ENCODE data around the gene ERI2.

The ERI2 gene

DNA sequence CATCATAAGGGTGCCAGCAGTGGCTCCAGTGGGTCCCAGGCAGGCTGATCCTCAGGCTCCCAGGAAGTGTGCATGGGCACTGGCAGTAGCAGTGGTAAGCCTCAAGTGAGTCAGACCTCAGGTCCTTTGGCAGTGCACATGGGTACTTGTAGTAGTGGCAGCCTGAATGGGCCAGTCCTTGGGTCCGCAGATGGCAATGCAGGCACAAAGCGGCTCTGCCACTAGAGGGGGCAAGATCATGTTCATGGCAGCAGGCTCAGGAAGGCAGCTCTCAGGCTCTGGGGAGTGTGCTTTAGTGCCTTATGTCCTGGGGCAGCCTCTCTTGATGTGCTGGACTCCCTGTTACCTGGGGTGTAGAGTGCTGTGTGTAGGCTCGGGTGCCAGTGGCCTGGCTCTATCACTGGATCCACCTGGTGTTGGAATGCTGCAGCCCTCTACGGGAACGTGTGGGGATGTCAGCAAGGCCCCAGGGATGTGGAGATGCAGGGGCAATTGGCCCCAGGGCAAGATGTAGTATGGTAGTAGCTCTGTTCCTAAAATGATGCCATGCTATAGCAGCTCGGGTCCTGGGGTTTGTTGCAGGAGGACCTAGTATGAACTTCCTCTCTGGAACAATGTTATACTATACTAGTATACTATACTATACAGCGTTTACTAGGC lies 31.4 kb downstream of the ERI2 start:
- Histone ChIP-seq H3K27me3 (ENCODE audit: control insufficient read depth in 1 of 2, insufficient read depth in 1 of 2, low read length in 2 of 2) (no peaks in the 10 kb centered on the region), H2AFZ (ENCODE audit: low read depth, low read length) (no peak overlapping the region), H2BK12ac (ENCODE audit: low read length in 2 of 2) (no peak overlapping the region), H3K4me3 (ENCODE audit: insufficient read depth in 1 of 2, low read depth in 1 of 2, low read length in 2 of 2) (no peak overlapping the region), H3K79me1 (replicated peaks; ENCODE audit: low read length, poor library complexity, severe bottlenecking) (no peaks in the 10 kb centered on the region), H2BK5ac (ENCODE audit: low read depth, low read length, poor library complexity, severe bottlenecking) (no peak overlapping the region), H4K91ac (ENCODE audit: low read length) (no peak overlapping the region), H3K18ac (ENCODE audit: low read depth in 1 of 2, low read length in 2 of 2) (no peak overlapping the region), H3K23ac (ENCODE audit: low read length in 2 of 2) (no peak overlapping the region), H3K9me3 (ENCODE audit: control insufficient read depth, low read length) (no peaks in the 10 kb centered on the region), H2AK5ac (ENCODE audit: low read length, severe bottlenecking) (no peak overlapping the region), H2BK15ac (ENCODE audit: low read depth, poor library complexity, severe bottlenecking) (no peak overlapping the region), H3K4me1 (ENCODE audit: control insufficient read depth, insufficient read depth, low read depth, low read length) (peaks cover 2% of the 10 kb centered on the region), H3K4ac (ENCODE audit: low read depth in 1 of 2, low read length in 2 of 2) (no peak overlapping the region), H3K27ac (ENCODE audit: low read length, poor library complexity, severe bottlenecking) (no peak overlapping the region), H3K9ac (ENCODE audit: low read length) (no peak overlapping the region), H3K4me2 (ENCODE audit: low read length, poor library complexity, severe bottlenecking) (no peak overlapping the region), H4K8ac (ENCODE audit: low read length) (no peak overlapping the region), H3K36me3 (ENCODE audit: control insufficient read depth in 1 of 2, insufficient read depth in 2 of 2, low read depth in 1 of 2, low read length in 2 of 2) (no peaks in the 10 kb centered on the region), H3K14ac (ENCODE audit: low read length in 2 of 2) (no peak overlapping the region), H2BK120ac (ENCODE audit: low read depth, low read length) (no peak overlapping the region)
- DNase-seq = peak; percentile 65
- WGBS = 44% methylated on average over 5 of the region's 7 CpGs

DNA sequence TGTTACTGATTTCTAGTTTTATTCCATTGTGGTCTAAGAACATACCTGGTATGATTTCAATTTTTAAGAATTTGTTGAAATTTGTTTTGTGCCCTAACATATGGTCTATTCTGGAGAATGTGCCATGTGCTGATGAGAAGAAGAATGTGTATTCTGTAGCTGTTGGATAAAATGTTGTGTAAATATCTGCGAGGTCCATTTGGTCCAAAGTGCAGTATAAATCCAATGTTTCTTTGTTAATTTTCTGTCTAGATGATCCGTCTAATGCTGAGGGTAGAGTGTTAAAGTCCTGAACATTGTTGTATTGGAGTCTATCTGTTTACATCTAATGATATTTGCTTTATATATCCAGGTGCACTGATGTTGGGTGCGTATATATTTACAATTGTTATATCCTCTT lies 32.6 kb downstream of the ERI2 start:
- WGBS = 81% methylated on average over 2 of the region's 3 CpGs
- Histone ChIP-seq H3K27ac (ENCODE audit: low read length, poor library complexity, severe bottlenecking) (no peak overlapping the region), H3K9me3 (ENCODE audit: control insufficient read depth, low read length) (no peaks in the 10 kb centered on the region), H2BK5ac (ENCODE audit: low read depth, low read length, poor library complexity, severe bottlenecking) (no peak overlapping the region), H2BK12ac (ENCODE audit: low read length in 2 of 2) (no peak overlapping the region), H3K4me1 (ENCODE audit: control insufficient read depth, insufficient read depth, low read depth, low read length) (peaks cover 2% of the 10 kb centered on the region), H4K8ac (ENCODE audit: low read length) (no peak overlapping the region), H3K14ac (ENCODE audit: low read length in 2 of 2) (no peak overlapping the region), H2AK5ac (ENCODE audit: low read length, severe bottlenecking) (no peak overlapping the region), H3K18ac (ENCODE audit: low read depth in 1 of 2, low read length in 2 of 2) (no peak overlapping the region), H3K23ac (ENCODE audit: low read length in 2 of 2) (no peak overlapping the region), H3K36me3 (ENCODE audit: control insufficient read depth in 1 of 2, insufficient read depth in 2 of 2, low read depth in 1 of 2, low read length in 2 of 2) (no peaks in the 10 kb centered on the region), H3K4me2 (ENCODE audit: low read length, poor library complexity, severe bottlenecking) (no peak overlapping the region), H2BK15ac (ENCODE audit: low read depth, poor library complexity, severe bottlenecking) (no peak overlapping the region), H3K4me3 (ENCODE audit: insufficient read depth in 1 of 2, low read depth in 1 of 2, low read length in 2 of 2) (no peak overlapping the region), H2AFZ (ENCODE audit: low read depth, low read length) (no peak overlapping the region), H3K9ac (ENCODE audit: low read length) (no peak overlapping the region), H3K27me3 (ENCODE audit: control insufficient read depth in 1 of 2, insufficient read depth in 1 of 2, low read length in 2 of 2) (no peaks in the 10 kb centered on the region), H3K4ac (ENCODE audit: low read depth in 1 of 2, low read length in 2 of 2) (no peak overlapping the region), H3K79me1 (replicated peaks; ENCODE audit: low read length, poor library complexity, severe bottlenecking) (no peaks in the 10 kb centered on the region), H2BK120ac (ENCODE audit: low read depth, low read length) (no peak overlapping the region), H4K91ac (ENCODE audit: low read length) (no peak overlapping the region)
- DNase-seq = no peak

DNA sequence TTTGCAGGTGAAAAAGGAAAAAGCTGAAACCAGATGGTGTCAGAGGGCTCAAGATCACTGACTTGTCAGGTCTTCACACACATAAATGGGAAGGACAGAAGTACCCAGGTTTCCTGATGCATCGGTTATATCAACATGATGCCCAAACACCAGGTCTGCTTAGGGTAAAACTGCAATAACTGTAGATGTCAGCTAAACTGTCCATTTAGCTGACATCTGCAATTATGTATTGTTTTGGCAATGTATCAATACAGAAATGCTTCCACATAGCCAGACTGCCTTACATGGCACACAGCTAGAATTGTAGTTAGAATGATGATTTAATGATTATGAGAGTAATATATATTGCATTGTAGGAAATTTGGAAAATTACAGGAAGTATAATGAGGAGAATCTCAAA lies 37.5 kb downstream of the ERI2 start:
- 75% methylated on average over 1 of the region's 1 CpG for WGBS
- H3K23ac ChIP-seq (ENCODE audit: low read length in 2 of 2) = no peak overlapping the region
- H3K4me1 ChIP-seq (ENCODE audit: control insufficient read depth, insufficient read depth, low read depth, low read length) = peaks cover 4% of the 10 kb centered on the region

DNA sequence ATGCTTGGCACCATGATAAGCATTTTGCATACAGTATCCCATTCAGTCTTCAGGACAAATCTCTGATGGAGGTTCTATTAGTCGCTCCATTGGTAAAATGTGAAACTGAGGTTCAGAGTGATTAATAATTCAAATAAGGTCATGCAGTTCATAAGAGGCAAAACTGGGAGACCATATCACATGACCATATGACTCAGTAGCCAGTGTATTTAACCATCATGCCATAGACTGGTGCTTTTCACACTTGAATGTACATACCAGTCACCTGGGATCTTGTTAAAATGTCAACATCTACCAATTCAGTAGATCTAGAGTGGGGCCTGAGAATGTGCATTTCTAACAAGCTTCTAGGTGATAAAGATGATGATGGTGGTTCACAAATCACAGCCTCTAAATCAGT lies 38.2 kb downstream of the ERI2 start:
- Histone ChIP-seq H2AK5ac (ENCODE audit: low read length, severe bottlenecking) (no peak overlapping the region), H3K4ac (ENCODE audit: low read depth in 1 of 2, low read length in 2 of 2) (no peak overlapping the region), H3K9ac (ENCODE audit: low read length) (no peak overlapping the region), H3K23ac (ENCODE audit: low read length in 2 of 2) (no peak overlapping the region), H3K27me3 (ENCODE audit: control insufficient read depth in 1 of 2, insufficient read depth in 1 of 2, low read length in 2 of 2) (no peaks in the 10 kb centered on the region), H3K18ac (ENCODE audit: low read depth in 1 of 2, low read length in 2 of 2) (no peak overlapping the region), H2BK5ac (ENCODE audit: low read depth, low read length, poor library complexity, severe bottlenecking) (no peak overlapping the region), H2AFZ (ENCODE audit: low read depth, low read length) (no peak overlapping the region), H3K14ac (ENCODE audit: low read length in 2 of 2) (no peak overlapping the region), H3K36me3 (ENCODE audit: control insufficient read depth in 1 of 2, insufficient read depth in 2 of 2, low read depth in 1 of 2, low read length in 2 of 2) (no peaks in the 10 kb centered on the region), H3K4me3 (ENCODE audit: insufficient read depth in 1 of 2, low read depth in 1 of 2, low read length in 2 of 2) (no peak overlapping the region), H4K8ac (ENCODE audit: low read length) (no peak overlapping the region), H4K91ac (ENCODE audit: low read length) (no peak overlapping the region), H3K9me3 (ENCODE audit: control insufficient read depth, low read length) (no peaks in the 10 kb centered on the region), H2BK12ac (ENCODE audit: low read length in 2 of 2) (no peak overlapping the region), H3K27ac (ENCODE audit: low read length, poor library complexity, severe bottlenecking) (no peak overlapping the region), H3K4me1 (ENCODE audit: control insufficient read depth, insufficient read depth, low read depth, low read length) (peaks cover 6% of the 10 kb centered on the region), H3K4me2 (ENCODE audit: low read length, poor library complexity, severe bottlenecking) (no peak overlapping the region), H2BK15ac (ENCODE audit: low read depth, poor library complexity, severe bottlenecking) (no peak overlapping the region), H3K79me1 (replicated peaks; ENCODE audit: low read length, poor library complexity, severe bottlenecking) (no peaks in the 10 kb centered on the region), H2BK120ac (ENCODE audit: low read depth, low read length) (no peak overlapping the region)
- no peak for DNase-seq
- WGBS = 100% methylated on average over 1 of the region's 1 CpG

More for the DNA sequence above, 37.5 kb downstream of the ERI2 start:
- Histone ChIP-seq H2BK12ac (ENCODE audit: low read length in 2 of 2) (no peak overlapping the region), H2BK5ac (ENCODE audit: low read depth, low read length, poor library complexity, severe bottlenecking) (no peak overlapping the region), H3K4me2 (ENCODE audit: low read length, poor library complexity, severe bottlenecking) (no peak overlapping the region), H3K9me3 (ENCODE audit: control insufficient read depth, low read length) (no peaks in the 10 kb centered on the region), H4K91ac (ENCODE audit: low read length) (no peak overlapping the region), H3K14ac (ENCODE audit: low read length in 2 of 2) (no peak overlapping the region), H2AK5ac (ENCODE audit: low read length, severe bottlenecking) (no peak overlapping the region), H4K8ac (ENCODE audit: low read length) (no peak overlapping the region), H2BK120ac (ENCODE audit: low read depth, low read length) (no peak overlapping the region), H3K4me3 (ENCODE audit: insufficient read depth in 1 of 2, low read depth in 1 of 2, low read length in 2 of 2) (no peak overlapping the region), H3K4ac (ENCODE audit: low read depth in 1 of 2, low read length in 2 of 2) (no peak overlapping the region), H2AFZ (ENCODE audit: low read depth, low read length) (no peak overlapping the region), H2BK15ac (ENCODE audit: low read depth, poor library complexity, severe bottlenecking) (no peak overlapping the region), H3K27ac (ENCODE audit: low read length, poor library complexity, severe bottlenecking) (no peak overlapping the region), H3K79me1 (replicated peaks; ENCODE audit: low read length, poor library complexity, severe bottlenecking) (no peaks in the 10 kb centered on the region), H3K18ac (ENCODE audit: low read depth in 1 of 2, low read length in 2 of 2) (no peak overlapping the region), H3K36me3 (ENCODE audit: control insufficient read depth in 1 of 2, insufficient read depth in 2 of 2, low read depth in 1 of 2, low read length in 2 of 2) (no peaks in the 10 kb centered on the region), H3K9ac (ENCODE audit: low read length) (no peak overlapping the region), H3K27me3 (ENCODE audit: control insufficient read depth in 1 of 2, insufficient read depth in 1 of 2, low read length in 2 of 2) (no peaks in the 10 kb centered on the region)
- DNase-seq = no peak

Data from mesenchymal stem cell (in vitro differentiated cells and primary cell).